H9 (cell line): ENCODE results near the gene DBI. TPM values are rescaled to one million over a fixed set of nuclear protein-coding genes. Genes with fewer than 3 reads are reported as not detected.

Experiments used
- DNase-seq: peaks from one replicate; pipeline ENCODE4 v3.0.0-alpha.2; 2017
- H2AFZ ChIP-seq: one replicate; pipeline ENCODE4 v1.6.1; 2013; ENCODE audit warnings: mild to moderate bottlenecking, low read length, control low read depth, moderate library complexity
- H2AK5ac ChIP-seq: 2 replicates; pipeline ENCODE4 v1.6.1; 2013; ENCODE audit warnings: low read length, control low read depth, mixed read lengths; ENCODE audit not compliant: insufficient read length
- H2BK120ac ChIP-seq: one replicate; pipeline ENCODE4 v1.6.1; 2013; ENCODE audit warnings: low read depth, mild to moderate bottlenecking, low read length, control low read depth, inconsistent platforms; ENCODE audit not compliant: poor library complexity, severe bottlenecking
- H2BK12ac ChIP-seq: 2 replicates; pipeline ENCODE4 v1.6.1; 2013; ENCODE audit warnings: low read length, control low read depth, mixed read lengths, low read depth; ENCODE audit not compliant: insufficient read length
- H2BK15ac ChIP-seq: 2 replicates; pipeline ENCODE4 v1.6.1; 2013; ENCODE audit warnings: low read depth, low read length, control low read depth
- H2BK20ac ChIP-seq: one replicate; pipeline ENCODE4 v1.6.1; 2013; ENCODE audit warnings: low read depth, mild to moderate bottlenecking, low read length, control low read depth, inconsistent platforms; ENCODE audit not compliant: poor library complexity, severe bottlenecking
- H2BK5ac ChIP-seq: 2 replicates; pipeline ENCODE4 v1.6.1; 2013; ENCODE audit warnings: low read length, control low read depth, mixed read lengths; ENCODE audit not compliant: insufficient read length
- H3K14ac ChIP-seq: 2 replicates; pipeline ENCODE4 v1.6.1; 2013; ENCODE audit warnings: low read length, control low read depth; ENCODE audit not compliant: insufficient read depth
- H3K18ac ChIP-seq: 2 replicates; pipeline ENCODE4 v1.6.1; 2013; ENCODE audit warnings: low read depth, mild to moderate bottlenecking, mixed read lengths, low read length, control low read depth; ENCODE audit not compliant: insufficient read length
- H3K23ac ChIP-seq: 2 replicates; pipeline ENCODE4 v1.6.1; 2013; ENCODE audit warnings: low read length, control low read depth, mixed read lengths, low read depth; ENCODE audit not compliant: insufficient read length
- H3K23me2 ChIP-seq: 2 replicates; pipeline ENCODE4 v1.6.1; 2013; ENCODE audit warnings: low read depth, mild to moderate bottlenecking, mixed read lengths, low read length, control low read depth; ENCODE audit not compliant: insufficient read length, poor library complexity, severe bottlenecking
- H3K27ac ChIP-seq: 2 replicates; pipeline ENCODE4 v1.5.1; 2013; ENCODE audit warnings: low read length, control low read depth, mixed read lengths, low read depth; ENCODE audit not compliant: insufficient read length
- H3K27me3 ChIP-seq: 2 replicates; pipeline ENCODE4 v1.6.1; 2013; ENCODE audit warnings: low read length, control low read depth, inconsistent platforms; ENCODE audit not compliant: insufficient read depth
- H3K4ac ChIP-seq: 2 replicates; pipeline ENCODE4 v1.6.1; 2013; ENCODE audit warnings: low read depth, mild to moderate bottlenecking, control low read depth, inconsistent platforms, low read length, moderate library complexity
- H3K4me1 ChIP-seq: 2 replicates; pipeline ENCODE4 v1.6.1; 2013; ENCODE audit warnings: low read length, control low read depth, inconsistent platforms; ENCODE audit not compliant: insufficient read depth
- H3K4me2 ChIP-seq: 2 replicates; pipeline ENCODE4 v1.6.1; 2013; ENCODE audit warnings: low read length, control low read depth, mixed read lengths; ENCODE audit not compliant: insufficient read length, insufficient read depth
- H3K56ac ChIP-seq: 2 replicates; pipeline ENCODE4 v1.6.1; 2013; ENCODE audit warnings: low read depth, mild to moderate bottlenecking, mixed read lengths, low read length, control low read depth; ENCODE audit not compliant: insufficient read length
- H3K79me1 ChIP-seq: 2 replicates; pipeline ENCODE4 v1.6.1; 2013; ENCODE audit warnings: low read depth, mild to moderate bottlenecking, moderate library complexity, low read length, control low read depth, inconsistent platforms; ENCODE audit not compliant: insufficient read depth, poor library complexity, severe bottlenecking
- H3K79me2 ChIP-seq: 2 replicates; pipeline ENCODE4 v1.6.1; 2013; ENCODE audit warnings: low read length, control low read depth, inconsistent platforms; ENCODE audit not compliant: insufficient read depth
- H3K9ac ChIP-seq: 2 replicates; pipeline ENCODE4 v1.6.1; 2013; ENCODE audit warnings: low read length, control low read depth, mixed read lengths; ENCODE audit not compliant: insufficient read length; ENCODE audit errors: extremely low read depth
- H3K9me3 ChIP-seq: one replicate; pipeline ENCODE4 v1.6.1; 2013; ENCODE audit warnings: low read depth, low read length, inconsistent platforms; ENCODE audit not compliant: control insufficient read depth
- H3T11ph ChIP-seq: one replicate; pipeline ENCODE4 v1.6.1; 2013; ENCODE audit warnings: mild to moderate bottlenecking, low read length, control low read depth, inconsistent platforms
- H4K20me1 ChIP-seq: one replicate; pipeline ENCODE4 v1.6.1; 2013; ENCODE audit not compliant: control insufficient read depth, insufficient read length, insufficient read depth
- H4K5ac ChIP-seq: 2 replicates; pipeline ENCODE4 v1.6.1; 2013; ENCODE audit warnings: low read depth, mild to moderate bottlenecking, mixed read lengths, low read length, control low read depth; ENCODE audit not compliant: insufficient read length
- H4K8ac ChIP-seq: replicated peaks from 2 replicates; pipeline ENCODE4 v1.6.1; 2013; ENCODE audit warnings: low read length, control low read depth, mixed read lengths, low read depth; ENCODE audit not compliant: insufficient read length
- H4K91ac ChIP-seq: 2 replicates; pipeline ENCODE4 v1.6.1; 2013; ENCODE audit warnings: low read depth, mild to moderate bottlenecking, moderate library complexity, mixed read lengths, low read length, control low read depth; ENCODE audit not compliant: insufficient read length
- H3K27ac Mint-ChIP-seq, 3 experiments: 2 replicates in 2 of 3; 3 replicates in 1 of 3; pipeline ENCODE4 v1.8.0; 2020 to 2021; ENCODE audit warnings: mixed read lengths in 3 of 3, mild to moderate bottlenecking in 1 of 3, moderate library complexity in 1 of 3
- H3K27me3 Mint-ChIP-seq: 2 replicates; pipeline ENCODE4 v1.8.0; 2021; ENCODE audit warnings: low read depth, mild to moderate bottlenecking, moderate library complexity, mixed read lengths
- H3K36me3 Mint-ChIP-seq, 3 experiments: 2 replicates in 2 of 3; 3 replicates in 1 of 3; pipeline ENCODE4 v1.8.0; 2020 to 2021; ENCODE audit warnings: low read depth in 3 of 3, mixed read lengths in 3 of 3; ENCODE audit not compliant: insufficient read depth in 1 of 3
- H3K4me1 Mint-ChIP-seq, 2 experiments: 2 replicates each; pipeline ENCODE4 v1.8.0; 2020; ENCODE audit warnings: mixed read lengths in 2 of 2
- H3K4me3 Mint-ChIP-seq, 2 experiments: 2 replicates in 1 of 2; 3 replicates in 1 of 2; pipeline ENCODE4 v1.8.0; 2020 to 2021; ENCODE audit warnings: mild to moderate bottlenecking in 2 of 2, mixed read lengths in 2 of 2, moderate library complexity in 1 of 2
- H3K9me3 Mint-ChIP-seq, 2 experiments: 2 replicates in 1 of 2; 3 replicates in 1 of 2; pipeline ENCODE4 v1.8.0; 2020; ENCODE audit warnings: mild to moderate bottlenecking in 2 of 2, mixed read lengths in 2 of 2, moderate library complexity in 1 of 2
- CTCF ChIP-seq: fragments of 200-600 bp; sonication (generic); conservative IDR thresholded peaks from 3 replicates; pipeline ENCODE4 v1.8.0; 2021; ENCODE audit warnings: antibody characterized with exemption, mild to moderate bottlenecking
- WGBS: extraction: QIAGEN DNeasy Blood & Tissue Kit; methylation state at CpG from one replicate; pipeline ENCODE4 v1.1.7; 2013; ENCODE audit warnings: missing lambda C conversion rate, low lambda C conversion rate, mixed read lengths; ENCODE audit not compliant: insufficient read length; ENCODE audit errors: extremely low coverage; 5-methylcytosine and 5-hydroxymethylcytosine counted together
- total RNA-seq: library from RNA; stranded (reverse); gene quantifications from 2 replicates; pipeline ENCODE4 v1.2.1, GENCODE V29; 2021

The DBI gene
- total RNA-seq, 1 experiment from 2014 or later, result 127 TPM

- no peak overlapping the region for H2BK20ac ChIP-seq
- no peak overlapping the region for H2AK5ac ChIP-seq
- no peaks in the 10 kb centered on the region; the same call in 1 of the 2 replicates for H3K4me1 ChIP-seq
- no peak overlapping the region for H3K4ac ChIP-seq
- H3K27ac ChIP-seq, result no peak overlapping the region
- no peak overlapping the region for H2BK12ac ChIP-seq
- peak; percentile 39; the same call in 2 of the 3 replicates for TF ChIP-seq CTCF
- no peak overlapping the region for H3K56ac ChIP-seq
- DNase-seq, result peak; percentile 51
- no peak overlapping the region for H4K91ac ChIP-seq
- no peak overlapping the region for H3K14ac ChIP-seq
- no peak overlapping the region; a peak in 1 of 7 replicates for H3K27ac Mint-ChIP-seq
- H3K27me3 Mint-ChIP-seq, result no peaks in the 10 kb centered on the region
- H3K79me2 ChIP-seq, result no peaks in the 10 kb centered on the region
- WGBS, result no CpG with 5 or more reads among the region's 4 CpGs
- no peak overlapping the region for H2BK5ac ChIP-seq
- no peak overlapping the region for H3K18ac ChIP-seq
- H3K9me3 ChIP-seq, result no peaks in the 10 kb centered on the region
- no peak overlapping the region for H4K8ac ChIP-seq
- H3K23ac ChIP-seq, result no peak overlapping the region
- H3K9ac ChIP-seq, result no peak overlapping the region
- H4K20me1 ChIP-seq, result no peaks in the 10 kb centered on the region
- H3K36me3 Mint-ChIP-seq, result no peaks in the 10 kb centered on the region
- H3K4me1 Mint-ChIP-seq, result peaks cover 11 to 20% of the 10 kb centered on the region in 2 experiments
- no peaks in the 10 kb centered on the region for H3K9me3 Mint-ChIP-seq
- no peak overlapping the region for H3K4me2 ChIP-seq
- H2AFZ ChIP-seq, result no peak overlapping the region
- H3K4me3 Mint-ChIP-seq, result no peak overlapping the region
- no peak overlapping the region for H2BK120ac ChIP-seq
- H4K5ac ChIP-seq, result no peak overlapping the region
- no peaks in the 10 kb centered on the region for H3K27me3 ChIP-seq
- no peaks in the 10 kb centered on the region for H3K79me1 ChIP-seq
- no peak overlapping the region for H2BK15ac ChIP-seq
- no peak overlapping the region for H3T11ph ChIP-seq
- H3K23me2 ChIP-seq, result no peaks in the 10 kb centered on the region
These were observed 16.3 kb upstream of the DBI start for GRCh38 chr2:119350311-119350998.
